HG03575 (cell line): ENCODE results near the gene SRGAP1.
"Not testable (repeated sequence)": the region's sequence is repeated elsewhere in the genome, so short reads cannot be mapped to it uniquely, and the experiment has no call there.

Experiments
- ATAC-seq: cut with Tn5 transposase; IDR thresholded peaks from one replicate; pipeline ENCODE4 v1.9.1; 2021; ENCODE audit not compliant: unreplicated experiment, insufficient number of reproducible peaks, low FRiP score; ENCODE audit errors: extremely low read depth

SRGAP1 gene

DNA sequence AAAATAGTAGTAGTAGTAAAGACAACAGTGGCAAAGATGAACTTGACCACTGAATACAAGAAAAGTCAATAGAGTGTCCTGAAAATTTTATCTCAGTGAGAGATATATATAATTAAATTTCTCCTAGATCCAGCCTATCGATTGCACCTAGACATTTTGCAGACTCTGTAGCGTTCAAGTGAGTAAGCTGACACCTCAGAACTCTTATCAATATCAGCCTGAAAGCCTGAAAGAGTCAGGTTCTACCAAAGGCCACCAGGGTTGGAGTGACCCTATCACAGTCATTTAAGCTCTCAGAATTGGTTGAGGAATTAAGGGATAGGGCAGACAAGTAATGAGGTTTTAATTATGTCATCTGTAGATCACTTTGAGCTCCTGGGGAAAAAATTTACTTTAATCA, 174.6 kb downstream of the SRGAP1 start:
- ATAC-seq: no peak

DNA sequence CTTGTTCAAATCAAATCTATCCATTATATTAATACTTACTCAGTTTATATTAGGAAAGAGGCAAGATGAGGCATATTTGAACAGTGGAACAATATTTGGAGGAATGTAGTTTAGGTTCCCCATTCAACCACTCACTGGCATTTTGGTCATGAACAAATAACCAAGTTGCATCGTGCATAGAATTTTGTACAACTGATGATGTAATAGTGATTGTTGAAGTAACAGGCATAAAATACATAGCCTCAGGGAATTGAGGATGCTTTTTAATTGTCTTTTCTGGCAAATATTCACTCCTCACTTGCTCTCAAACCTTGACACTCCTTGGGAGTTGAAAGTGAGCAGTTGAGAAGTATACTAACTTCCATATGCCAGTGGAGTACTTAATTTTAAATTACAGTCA, 175.2 kb downstream of the SRGAP1 start:
- no peak for ATAC-seq

DNA sequence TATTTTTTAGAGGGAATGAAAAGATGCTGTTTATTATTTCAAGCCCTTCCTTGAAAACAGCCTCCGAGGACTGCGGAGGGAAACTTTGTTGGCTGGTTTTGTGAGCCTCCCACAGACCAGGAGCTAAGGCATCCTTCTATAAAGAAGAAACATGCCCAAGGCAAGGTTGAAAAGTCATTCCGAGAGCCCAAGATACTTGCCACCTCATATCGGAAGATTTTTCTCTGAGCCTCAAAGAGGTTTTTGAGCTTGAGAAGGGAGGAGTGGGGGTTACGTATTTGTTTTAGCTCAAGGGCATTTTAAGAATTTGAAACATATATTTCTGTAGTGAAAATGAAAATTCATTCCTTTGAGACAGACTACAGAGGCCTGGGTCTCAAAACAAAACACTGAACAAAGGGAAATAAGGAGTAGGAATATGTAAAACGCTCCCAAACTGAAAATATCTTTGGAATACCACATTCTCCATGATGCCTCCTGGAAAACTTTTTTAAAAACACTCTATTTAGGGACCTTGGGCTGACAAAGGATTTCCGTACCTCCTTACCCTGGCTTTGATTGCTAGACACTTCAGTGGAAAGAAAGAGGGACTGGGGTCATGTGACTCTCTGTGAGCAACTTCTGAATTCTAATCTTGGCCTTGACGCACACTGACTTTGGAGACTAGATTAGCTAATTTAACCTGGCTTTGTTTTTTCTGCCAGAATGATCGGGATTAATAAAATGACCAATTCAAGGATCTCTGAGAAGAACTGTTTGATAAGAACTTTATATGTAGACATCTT, 180.9 kb downstream of the SRGAP1 start:
- ATAC-seq: no peak

DNA sequence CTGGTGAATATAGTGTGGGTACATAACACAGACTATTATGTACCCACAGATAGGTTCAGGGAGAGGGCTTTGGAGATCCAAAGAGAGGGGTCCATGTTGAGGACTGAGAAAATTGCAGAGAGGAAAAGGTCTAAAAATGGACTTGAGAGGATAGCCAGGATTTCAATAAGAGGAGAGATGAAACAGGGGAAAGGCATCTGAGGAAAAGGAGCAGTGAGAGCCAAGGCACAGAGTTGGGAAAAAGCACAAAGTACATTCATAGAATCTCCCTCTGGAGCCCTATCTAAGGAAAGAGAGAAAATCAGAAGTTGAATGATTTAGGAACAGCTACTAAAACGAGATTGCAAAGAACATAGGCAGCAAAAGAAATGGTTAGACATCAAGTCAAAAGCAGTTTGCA, 182.8 kb downstream of the SRGAP1 start:
- no peak for ATAC-seq

DNA sequence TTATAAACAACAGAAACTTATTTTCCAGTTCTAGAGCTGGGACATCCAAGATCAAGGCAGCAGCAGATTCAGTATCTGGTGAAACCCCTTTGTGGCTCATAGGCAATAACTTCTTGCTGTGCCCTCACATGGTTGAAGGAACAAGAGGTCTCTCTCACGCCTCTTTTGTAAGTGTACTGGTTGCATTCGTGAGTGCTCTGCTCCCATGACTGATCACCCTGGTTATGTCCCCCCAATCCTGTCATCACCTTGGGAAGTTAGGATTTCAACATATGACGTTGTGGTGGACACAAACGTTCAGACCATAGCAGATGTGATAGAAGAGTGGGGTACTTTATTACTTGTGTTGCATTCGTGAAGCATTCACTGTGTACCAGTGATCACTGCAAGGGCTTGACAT, 184.0 kb downstream of the SRGAP1 start:
- no peak for ATAC-seq

DNA sequence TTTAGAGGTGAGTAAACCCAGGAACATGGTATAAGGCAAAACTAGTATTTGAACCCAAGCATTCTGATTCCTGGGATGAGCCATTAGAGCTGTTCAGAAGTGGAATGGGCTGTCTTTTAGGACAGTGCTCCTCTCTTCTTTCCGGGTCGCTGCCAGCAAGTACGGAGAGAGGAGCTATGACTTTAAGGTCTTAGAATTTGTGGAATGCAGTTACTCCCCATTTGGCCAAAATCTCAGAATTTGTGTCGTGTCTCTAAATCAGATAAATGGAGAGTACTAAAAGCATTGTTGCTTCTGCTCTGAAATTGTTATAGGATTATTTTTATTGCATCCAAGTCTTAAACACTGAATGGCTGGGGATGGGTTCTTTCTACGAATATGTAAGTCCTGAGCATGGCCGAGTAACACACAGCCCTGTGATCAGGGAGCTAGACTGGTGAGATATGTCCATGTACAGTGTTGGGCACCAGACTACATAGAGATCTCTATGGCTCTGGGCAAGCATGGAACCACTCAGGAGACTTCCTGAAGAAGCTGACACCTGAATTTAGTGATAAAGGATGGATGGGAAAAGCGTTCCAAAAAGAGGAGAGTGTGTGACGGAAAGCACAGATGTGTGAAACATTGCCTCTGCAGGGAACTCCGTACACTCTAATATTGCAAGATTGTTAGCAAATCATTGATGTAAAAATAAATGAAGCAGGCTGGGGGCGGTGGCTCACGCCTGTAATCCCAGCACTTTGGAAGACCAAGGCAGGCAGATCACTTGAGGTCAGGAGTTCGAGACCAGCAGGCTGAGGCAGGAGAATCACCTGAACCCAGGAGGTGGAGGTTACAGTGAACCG, 184.7 kb downstream of the SRGAP1 start:
- ATAC-seq: no peak

DNA sequence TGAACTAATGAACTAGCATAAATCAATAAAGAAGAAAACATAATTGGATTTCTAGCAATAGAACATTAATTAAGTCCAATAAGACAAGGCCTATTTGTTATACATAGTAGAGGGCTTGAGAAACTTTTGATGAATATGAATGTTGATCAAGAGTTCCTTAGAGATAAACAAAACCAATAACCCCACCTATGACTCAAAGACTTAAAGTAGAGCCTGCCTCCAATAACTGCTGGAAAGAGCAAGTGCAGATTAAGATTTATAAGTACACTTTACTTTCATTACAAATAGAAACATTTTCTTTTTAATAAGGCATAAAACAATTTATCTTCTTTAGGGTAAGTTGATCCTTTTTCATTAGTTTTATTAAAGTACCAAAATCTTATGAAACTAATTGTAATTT, 185.7 kb downstream of the SRGAP1 start:
- ATAC-seq: no peak

DNA sequence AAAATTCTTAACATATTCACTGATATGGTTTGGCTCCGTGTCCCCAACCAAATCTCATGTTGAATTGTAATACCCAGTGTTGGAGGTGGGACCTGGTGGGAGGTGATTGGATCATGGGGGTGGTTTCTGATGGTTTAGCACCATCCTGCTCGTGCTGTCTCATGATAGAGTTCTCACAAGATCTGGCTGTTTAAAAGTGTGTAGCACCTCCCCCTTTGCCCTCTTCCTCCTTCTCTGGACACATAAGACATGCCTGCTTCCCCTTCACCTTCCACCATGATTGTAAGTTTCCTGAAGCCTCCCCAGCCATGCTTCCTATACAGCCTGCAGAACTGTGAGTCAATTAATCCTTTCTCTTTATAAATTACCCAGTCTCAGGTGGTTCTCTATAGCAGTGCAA, 189.6 kb downstream of the SRGAP1 start:
- not testable (repeated sequence) for ATAC-seq

DNA sequence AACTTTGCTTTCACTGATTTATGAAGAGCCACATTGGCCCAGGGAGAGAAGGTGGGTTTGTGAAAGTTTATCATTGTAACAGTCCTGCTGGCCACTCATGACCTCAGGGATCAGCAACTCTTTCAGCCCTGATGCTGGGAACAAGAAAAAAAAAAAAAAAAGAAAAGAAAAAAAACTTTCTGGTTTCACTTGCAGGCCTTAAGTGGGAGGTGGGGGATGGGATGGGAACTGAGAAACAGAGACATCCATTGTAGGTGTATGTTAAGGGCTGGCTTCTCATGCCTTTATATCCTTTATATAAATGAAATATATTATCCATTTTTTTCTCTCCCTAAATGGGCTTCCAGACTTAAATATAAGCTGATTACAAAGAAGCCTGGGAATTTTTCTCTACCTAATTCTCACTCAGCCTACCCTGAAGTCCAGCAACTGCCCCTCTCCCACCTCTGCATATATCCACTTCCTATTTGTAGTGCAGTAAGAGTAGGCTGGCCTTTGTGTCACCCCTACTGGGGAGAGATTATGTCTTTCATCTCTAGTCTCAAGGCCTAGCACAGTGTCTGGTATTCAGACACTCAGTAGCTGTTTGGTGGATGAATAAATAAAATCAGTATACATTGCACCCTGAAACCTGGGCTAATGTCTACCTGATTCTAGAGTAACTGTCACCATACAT, 190.5 kb downstream of the SRGAP1 start:
- no peak for ATAC-seq

DNA sequence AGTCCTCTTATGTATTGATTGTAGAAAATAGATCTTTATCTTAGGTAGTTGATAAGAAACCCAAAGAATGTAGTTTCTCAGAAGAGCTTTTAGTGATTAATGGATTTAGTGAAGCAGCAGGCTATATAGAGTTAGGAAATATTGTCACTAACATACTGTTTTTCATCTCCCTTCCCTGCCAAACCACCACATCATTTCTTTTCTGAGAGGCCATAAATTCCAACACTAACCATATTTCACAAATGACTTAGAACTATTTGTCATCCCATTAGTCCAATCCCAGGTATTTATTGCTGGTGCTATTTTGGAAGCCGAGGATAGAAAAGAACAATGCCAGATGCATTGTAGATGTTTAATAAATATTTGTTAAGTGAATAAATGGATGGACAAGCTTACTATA, 191.9 kb downstream of the SRGAP1 start:
- no peak for ATAC-seq

DNA sequence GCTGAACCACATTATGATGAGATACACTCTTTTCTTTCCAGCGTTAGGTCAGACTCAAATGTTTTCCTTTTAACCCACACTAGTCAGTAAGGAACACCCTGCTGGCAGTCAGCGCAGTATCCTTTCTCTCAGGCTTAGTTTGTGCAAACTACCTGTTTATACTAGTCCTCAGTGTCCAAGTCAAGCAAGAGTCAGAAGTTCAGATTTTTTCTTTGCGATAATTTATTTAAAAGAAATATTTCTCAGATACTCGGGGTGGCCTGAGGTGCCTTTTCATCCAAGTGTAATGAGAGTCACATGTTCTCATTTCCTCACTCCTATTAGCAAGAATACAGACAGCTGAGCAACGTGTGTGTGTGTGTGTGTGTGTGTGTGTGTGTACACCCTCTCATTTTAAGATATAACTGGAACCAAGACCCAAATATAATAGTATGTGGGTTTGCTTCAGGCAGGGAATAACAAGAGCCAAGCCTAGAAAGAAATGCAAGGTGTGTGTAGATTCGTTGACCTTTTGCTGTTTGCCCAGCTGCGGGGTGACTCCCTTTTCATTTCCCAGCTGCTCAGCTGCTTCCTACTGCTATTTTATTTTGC, 194.9 kb downstream of the SRGAP1 start:
- no peak for ATAC-seq

DNA sequence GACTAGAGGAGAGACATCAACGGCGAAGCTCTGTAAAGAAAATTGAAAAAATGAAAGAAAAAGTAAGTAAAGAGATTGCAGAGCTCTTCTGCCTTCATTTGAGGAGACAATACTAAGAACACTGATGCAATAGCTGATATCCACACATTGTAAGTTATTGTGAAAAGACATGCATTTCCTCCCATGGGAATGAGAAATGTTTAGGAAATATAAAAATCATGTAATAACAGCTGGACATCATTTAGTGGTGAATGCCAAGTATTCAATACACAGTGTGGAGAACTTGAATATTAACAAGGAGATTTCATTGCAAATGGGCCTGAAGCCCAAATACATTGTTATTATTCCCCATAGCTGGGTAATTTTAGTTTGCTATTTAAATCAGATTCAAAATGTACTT, 198.4 kb downstream of the SRGAP1 start:
- no peak for ATAC-seq

DNA sequence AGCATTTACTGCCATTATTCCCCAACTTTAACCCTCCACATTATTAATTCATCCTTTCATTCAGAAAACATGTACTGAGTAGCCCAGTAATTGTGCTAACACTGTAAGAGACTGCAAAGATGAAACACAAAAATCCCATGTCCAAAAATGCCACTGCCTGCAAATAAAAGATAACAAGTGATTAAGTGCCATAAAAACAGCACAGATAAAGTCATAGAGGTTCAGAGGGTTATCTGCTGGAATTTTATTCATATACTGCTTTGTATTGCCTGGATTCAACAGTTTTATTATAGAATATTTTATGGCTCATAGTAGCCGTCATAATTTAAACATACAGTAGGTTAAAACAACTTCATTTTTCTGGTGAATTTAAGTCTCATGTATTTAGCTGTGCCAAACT, 199.7 kb downstream of the SRGAP1 start:
- no peak for ATAC-seq

DNA sequence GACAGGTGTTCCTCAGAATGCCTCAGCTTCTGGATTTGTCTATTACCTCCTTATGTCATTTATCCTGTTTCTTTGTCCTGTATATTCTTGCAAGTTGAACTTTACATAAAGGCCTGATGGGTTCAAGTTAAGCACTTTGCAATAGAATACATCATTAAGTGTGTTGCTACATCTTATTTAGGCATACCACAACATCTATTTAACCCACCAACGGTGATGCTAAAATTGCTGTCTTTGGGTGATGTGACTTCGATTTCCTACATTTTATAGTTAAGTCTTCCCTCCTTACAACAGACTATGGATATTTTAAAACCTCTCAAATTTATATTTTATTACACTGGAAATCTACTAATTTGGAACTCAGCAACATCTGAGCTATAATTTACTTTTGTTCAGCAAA, 206.6 kb downstream of the SRGAP1 start:
- ATAC-seq: no peak

DNA sequence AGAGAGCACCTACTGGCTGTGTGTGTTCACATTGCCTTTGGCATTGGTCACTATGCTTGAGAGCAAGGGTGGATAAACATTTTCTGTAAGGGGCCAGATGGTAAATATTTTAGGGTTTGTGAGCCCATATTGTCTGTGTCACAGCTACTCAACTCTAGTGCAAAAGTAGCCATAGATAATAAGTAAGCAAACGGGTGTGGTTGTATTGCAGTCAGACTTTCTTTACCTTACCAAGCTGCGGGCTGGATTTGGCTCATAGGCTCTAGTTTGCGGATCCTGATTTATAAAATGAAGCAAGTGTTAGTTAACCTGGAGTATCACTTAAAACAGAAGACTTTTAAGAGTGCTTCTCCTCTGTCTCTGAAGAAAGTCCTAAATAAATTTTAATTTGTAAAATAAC, 208.6 kb downstream of the SRGAP1 start:
- no peak for ATAC-seq

DNA sequence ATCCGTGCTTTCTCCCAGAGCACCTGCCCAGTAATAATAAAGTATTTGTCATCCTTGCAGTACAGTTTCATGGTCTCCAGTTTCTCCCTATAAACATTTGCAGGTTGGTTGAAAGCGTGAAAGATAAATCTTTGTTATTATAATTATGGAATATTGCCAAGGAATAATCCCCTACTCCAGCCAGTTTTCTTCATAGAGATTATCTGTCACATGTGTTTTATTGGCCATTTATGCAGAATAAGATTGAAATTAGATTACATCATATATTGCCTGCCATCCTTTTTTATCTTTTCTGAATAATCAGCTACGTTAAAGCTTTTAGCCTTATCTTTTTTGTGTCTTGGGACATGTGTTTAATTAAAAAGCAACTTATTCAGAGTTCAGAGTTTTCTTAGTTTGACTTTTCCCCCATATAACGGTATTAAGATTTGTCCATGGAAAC, 209.6 kb downstream of the SRGAP1 start:
- no peak for ATAC-seq

DNA sequence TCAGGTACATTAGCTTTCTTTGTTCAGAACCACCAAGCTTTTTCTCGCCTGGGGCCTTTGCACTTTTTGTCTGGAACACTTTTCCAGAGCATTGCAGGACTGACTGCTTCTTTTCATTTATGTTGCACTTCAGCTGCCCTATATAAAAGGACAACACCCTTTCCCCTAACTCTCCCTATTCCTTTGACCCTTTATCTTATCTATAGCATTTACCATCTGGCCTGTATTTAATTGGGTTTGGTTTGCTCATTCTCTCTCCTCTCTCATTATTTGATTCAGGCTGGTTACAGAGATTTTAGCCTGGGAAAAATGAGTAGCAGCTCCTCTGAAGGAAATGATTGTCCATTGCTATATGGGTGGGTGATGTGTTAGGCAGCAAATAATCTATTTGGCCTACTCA, 212.2 kb downstream of the SRGAP1 start:
- ATAC-seq: no peak

DNA sequence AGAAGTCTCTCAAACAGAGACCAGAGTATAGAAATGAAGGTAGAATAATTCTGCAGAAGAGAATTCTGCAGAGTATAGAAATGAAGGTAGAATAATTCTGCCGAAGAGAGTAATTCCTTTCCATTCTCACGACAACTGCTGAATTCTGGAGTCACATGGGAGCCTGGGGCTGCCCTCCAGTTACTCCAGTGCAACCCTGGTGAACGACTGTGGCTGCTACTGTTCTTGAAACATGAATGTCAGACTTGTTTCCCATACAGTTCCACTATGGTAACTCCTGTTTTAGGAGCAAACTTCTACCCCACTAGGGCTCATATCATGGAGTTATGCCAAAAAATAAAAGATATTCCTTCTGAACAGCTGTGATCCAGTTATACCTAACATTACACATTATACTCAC, 213.2 kb downstream of the SRGAP1 start:
- ATAC-seq: no peak

DNA sequence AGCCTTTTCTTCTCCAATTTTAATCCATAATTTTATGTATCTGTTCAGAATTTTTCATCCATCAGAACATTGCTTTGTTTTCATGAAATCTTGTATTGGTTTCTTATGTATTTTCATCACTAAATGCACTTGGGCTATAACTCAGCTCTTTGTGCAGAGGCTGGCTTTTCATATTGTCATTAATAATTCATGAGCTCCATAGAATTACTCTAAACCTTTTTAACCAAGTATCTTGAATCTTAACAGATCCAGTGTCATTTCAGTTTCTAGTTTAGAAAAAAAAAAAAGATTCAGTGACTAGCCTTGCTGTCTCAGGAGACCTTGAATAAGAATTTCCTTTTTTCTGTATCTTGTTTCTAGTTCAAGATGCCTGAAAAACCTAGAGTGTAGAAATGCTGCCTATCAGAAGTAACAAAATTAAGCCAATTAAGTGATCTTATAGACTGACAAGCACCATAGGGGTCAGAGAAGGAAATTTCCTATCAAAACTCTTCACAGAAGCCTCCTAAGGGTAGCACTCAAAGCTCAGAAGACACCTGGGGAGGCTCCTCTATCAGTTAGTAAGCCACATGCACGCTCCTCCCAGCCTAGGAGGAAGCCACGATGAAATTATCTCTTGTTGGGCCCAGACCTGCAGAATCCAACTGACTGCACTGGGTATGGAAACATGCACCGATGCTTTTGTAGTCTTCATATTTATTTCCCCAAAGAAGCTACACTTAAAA, 214.2 kb downstream of the SRGAP1 start:
- ATAC-seq: no peak
